ENCODE results near the gene PLCE1.

The PLCE1 gene

GRCh38 chr10:93994438-93994801, 689 bp downstream of the PLCE1 start:
- no peak for DNase-seq (ENCODE audit: low read depth in 2 of 2)

DNA sequence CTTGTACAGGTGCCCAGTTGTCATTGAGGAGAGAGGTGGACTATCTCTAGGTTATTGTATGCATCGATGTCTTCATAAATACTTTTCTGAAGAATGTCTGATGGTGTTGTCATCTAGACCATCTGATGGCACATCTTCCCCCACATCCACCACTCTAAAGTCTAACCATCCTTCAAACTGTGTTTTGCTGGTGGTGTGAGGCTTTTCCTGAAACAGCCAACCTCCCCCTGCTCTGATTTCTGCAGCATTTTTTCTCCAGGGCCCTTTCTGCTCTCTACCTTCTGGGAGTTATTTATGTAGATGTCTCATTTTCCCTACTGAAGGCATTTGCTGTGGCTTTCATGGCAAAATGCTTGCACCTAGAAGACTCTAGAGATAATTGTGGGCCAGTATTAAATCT, 1.5 kb downstream of the PLCE1 start:
- no peak for DNase-seq (ENCODE audit: low read depth in 2 of 2)

DNA sequence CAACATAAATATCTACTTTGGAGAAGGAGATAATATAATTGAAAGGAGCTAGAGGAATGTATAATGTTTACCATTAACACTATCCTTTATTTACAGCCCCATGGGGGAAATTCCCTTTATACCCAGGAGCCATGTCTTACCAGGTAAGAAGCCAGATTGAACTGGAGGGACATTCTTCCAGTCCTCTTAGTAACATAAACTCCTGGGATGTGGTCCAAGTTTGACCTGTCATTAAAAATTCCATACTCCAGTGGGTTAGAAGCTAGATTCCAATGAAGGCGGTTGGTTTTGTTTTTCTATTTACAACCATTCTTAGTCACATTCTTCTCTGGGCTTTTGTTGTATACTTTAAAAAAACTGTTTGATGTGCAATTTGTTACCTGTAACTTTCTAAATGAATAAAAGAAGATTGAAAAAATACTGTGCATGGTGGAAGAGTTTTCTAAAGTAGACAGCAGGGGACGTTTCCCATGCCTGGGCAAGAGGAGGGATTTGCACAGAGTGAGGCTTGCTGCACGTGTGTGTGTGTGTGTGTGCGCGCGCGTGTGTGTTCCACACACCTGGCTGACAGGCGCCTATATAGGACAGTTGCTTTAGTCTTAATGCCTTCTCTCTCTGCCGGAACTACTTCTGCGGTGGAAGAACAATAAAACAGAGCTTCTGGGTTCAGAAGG, 2.0 kb downstream of the PLCE1 start:
- DNase-seq (ENCODE audit: low read depth in 2 of 2): no peak

DNA sequence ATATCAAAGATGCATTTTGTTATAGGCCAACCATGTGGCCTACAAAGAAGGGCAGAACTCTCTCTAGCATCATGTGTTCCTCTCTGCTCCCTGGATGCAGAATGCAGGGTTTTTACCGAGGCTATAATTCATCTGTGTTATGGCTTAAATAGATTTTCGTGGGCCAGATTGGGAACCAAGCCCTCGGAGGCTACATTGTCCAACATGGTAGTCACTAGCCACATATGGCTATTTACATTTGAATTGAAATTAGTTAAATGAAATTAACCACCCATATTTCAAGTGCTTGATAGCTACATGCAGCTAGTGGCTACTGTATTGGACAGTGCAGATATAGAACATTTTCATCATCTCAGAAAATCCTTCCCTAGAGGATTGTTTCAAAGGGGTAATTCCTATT, 2.8 kb downstream of the PLCE1 start:
- no peak for DNase-seq (ENCODE audit: low read depth in 2 of 2)

GRCh38 chr10:93997546-93997945, 3.8 kb downstream of the PLCE1 start:
- no peak for DNase-seq (ENCODE audit: low read depth in 2 of 2)

DNA sequence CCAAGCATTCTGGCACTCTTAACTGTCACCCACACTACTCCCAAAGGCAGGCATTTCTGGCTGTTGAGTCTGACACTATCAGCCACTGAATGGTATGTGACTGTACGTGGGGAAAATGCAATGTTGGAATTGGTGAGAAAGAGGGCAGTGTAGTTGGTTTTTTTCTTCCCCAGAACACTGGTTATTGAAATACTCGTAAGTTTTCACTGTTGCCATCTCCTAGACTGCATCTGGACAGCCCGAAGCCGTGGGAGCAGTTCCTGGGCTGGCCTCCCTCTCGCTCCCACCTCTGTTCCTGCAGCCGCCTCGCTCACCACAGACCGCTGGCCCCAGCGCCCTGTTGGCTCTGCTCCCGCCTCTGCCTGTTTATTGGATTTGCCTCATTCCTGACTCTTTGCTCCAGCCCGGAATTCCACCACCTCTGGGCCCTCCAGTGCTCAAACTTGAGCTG, 5.7 kb downstream of the PLCE1 start:
- DNase-seq (ENCODE audit: low read depth in 2 of 2): no peak

- no peak for DNase-seq (ENCODE audit: low read depth in 2 of 2)
These were observed 7.1 kb downstream of the PLCE1 start for GRCh38 chr10:94000638-94001415.

GRCh38 chr10:94001416-94001810, 7.7 kb downstream of the PLCE1 start:
- no peak for DNase-seq (ENCODE audit: low read depth in 2 of 2)

DNA sequence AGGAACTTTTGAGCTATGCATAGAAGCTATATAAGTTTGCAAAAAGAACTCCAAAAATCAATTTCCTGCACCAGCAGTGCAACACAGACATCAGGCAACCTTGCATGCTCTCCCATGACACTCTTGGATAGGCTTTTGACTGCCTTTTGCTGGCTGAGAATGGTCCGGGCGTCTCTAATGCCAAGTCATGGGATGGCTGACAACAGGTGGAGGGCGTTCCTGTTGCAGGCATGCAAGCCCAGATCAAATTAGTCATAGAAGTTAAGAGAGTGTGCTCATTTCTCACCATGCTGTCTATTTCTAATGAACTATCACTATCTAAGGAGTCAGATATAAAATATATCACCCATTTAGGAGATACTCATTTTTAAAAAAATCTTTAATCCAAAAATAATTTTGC, 8.4 kb downstream of the PLCE1 start:
- no peak for DNase-seq (ENCODE audit: low read depth in 2 of 2)

- no peak for DNase-seq (ENCODE audit: low read depth in 2 of 2)
These were observed 9.8 kb downstream of the PLCE1 start for GRCh38 chr10:94003488-94003887.

DNA sequence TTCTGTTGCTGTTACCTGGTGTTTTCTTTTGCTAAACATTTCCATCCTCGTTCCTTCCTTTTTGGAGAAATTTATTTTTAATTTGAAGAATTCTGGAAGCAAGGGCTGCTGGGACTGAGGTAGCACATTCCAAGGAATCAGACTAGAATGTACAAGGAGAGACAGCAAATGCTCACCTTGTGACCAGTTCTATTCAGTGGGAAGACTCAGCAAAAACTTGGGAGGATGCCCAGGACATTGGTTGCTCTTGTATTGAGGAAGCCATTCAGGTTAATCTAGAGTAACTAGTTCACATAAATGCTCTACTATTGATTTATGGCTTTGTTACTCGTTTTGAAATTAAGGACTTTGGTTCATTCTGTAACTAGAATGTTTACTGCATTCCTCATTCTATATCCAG, 11.3 kb downstream of the PLCE1 start:
- DNase-seq (ENCODE audit: low read depth in 2 of 2): no peak

GRCh38 chr10:94006591-94007550, 13.1 kb downstream of the PLCE1 start:
- no peak for DNase-seq (ENCODE audit: low read depth in 2 of 2)

DNA sequence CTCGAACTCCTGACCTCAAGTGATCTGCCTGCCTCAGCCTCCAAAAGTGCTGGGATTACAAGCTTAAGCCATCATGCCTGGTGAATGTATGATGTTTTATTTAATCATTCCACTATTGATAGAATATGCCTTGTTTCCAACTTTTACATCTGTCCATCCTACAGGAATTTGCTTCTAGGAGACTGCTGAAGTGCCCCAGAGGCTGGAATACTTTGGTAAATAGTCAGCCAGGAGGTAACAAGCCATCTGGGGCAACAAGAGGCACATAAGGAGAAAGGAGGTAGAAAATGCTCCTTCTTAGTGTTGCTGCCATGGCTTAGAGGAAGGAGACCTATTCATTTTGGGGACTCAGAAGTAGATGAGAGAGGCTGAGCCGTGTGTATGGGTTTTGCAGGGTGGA, 14.8 kb downstream of the PLCE1 start:
- no peak for DNase-seq (ENCODE audit: low read depth in 2 of 2)

- no peak for DNase-seq (ENCODE audit: low read depth in 2 of 2)
These were observed 16.4 kb downstream of the PLCE1 start for GRCh38 chr10:94010116-94010515.

DNA sequence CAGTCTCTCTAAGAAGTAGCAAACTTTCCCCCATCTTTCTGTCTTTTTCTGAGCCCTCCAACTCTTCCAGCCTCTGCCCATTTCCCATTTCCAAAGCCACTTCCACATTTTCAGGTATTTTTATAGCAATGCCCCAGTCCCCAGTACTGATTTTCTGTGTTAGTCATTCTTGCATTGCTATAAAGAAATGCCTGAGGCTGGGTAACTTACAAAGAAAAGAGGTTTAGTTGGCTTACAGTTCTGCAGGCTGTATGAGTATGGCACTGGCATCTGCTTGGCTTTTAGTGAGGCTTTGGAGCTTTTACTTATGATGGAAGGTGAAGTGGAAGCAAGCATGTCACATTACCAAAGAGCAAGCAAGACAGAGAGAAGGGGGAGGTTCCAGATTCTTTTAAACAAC, 17.2 kb downstream of the PLCE1 start:
- no peak for DNase-seq (ENCODE audit: low read depth in 2 of 2)

DNA sequence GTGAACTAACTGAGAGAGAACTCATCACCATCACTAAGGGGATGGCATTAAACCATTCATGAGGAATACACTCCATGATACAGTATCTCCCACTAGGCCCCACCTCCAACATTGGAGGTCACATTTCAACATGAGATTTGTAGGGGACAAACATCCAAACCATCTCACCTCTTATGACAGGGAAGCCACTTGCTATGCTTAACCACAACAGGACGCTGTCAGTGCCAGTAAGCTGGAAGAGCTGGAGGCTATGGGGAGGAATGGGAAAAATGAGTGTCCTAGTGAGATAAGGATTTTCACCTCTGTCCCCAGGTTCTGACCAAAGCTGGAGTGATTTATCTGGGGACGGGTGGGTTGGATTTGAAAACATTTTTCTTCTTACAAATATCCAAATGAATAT, 17.6 kb downstream of the PLCE1 start:
- DNase-seq (ENCODE audit: low read depth in 2 of 2): no peak

DNA sequence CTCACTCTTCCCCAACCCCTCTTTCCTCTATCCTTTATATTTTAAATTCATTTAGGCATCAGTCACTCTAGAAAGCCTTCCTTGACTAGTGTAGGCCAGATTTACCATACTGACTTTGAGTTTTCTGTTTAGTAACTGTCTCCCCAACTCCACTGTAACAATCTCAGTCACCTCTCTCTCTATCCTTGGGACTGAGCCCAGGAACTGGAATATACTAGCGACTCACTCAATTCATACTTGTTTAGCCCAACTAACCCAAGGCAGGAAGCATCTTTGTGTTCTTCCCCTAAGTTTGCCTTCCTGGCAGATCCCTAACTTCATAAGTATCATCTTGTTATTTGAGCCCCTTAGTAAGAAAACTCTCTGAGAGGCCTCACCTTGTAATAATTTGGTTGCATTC, 19.1 kb downstream of the PLCE1 start:
- no peak for DNase-seq (ENCODE audit: low read depth in 2 of 2)

GRCh38 chr10:94013331-94013760, 19.6 kb downstream of the PLCE1 start:
- DNase-seq (ENCODE audit: low read depth in 2 of 2): no peak

- no peak for DNase-seq (ENCODE audit: low read depth in 2 of 2)
These were observed 20.6 kb downstream of the PLCE1 start for GRCh38 chr10:94014304-94014703.

GRCh38 chr10:94016727-94017714, 23.3 kb downstream of the PLCE1 start:
- DNase-seq (ENCODE audit: low read depth in 2 of 2): no peak

DNA sequence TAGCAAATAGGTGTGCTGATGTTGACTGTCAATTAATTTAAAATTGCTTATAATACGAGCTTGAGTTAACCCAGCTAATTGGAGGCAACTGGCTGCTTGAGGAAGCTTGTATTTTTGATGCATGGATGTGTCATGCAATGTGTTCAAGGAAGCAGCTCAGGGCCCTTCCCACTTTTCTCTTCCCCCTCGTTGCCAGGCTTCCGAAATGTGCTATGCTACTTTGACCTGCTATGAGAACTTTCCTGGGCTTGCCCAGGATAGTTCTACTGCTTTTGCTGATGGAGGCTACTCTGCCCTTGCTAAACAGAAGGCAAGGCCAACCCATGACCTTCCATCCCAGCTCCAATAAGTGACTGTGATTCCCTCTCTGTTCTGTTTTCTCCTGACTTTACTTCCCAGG, 24.4 kb downstream of the PLCE1 start:
- DNase-seq (ENCODE audit: low read depth in 2 of 2): no peak
